K562 (cell line): ENCODE measurements around the gene STK24. TPM values are rescaled to one million over a fixed set of nuclear protein-coding genes. Genes with fewer than 3 reads are reported as not detected.
A peak's percentile ranks its signal among the peaks of the same experiment; 100 is the strongest.

Source experiments
- ATAC-seq: fragments of 200-7000 bp; cut with Tn5 transposase; 3 replicates; pipeline ENCODE4 v1.9.1; 2020; ENCODE audit warnings: moderate library complexity
- BruUV-seq: library from RNA; stranded (reverse); fragments of 400-500 nt; replicated peaks from 2 replicates; lab custom pipeline; 2021; lab: Mats Ljungman, UMichigan
- CTCF ChIA-PET: fragments of 300-600 bp; formaldehyde crosslinking; extraction: SDS; loops from one replicate; lab custom pipeline; 2021; ENCODE audit warnings: low intra/inter-chr PET ratio; lab: Yijun Ruan, JAX
- POLR2A ChIA-PET: fragments of 300-600, 350-650 bp; sonication (Branson Sonifier 250); formaldehyde crosslinking; extraction: SDS; loops from one replicate; lab custom pipeline; 2021; ENCODE audit warnings: antibody characterized with exemption, inconsistent platforms; lab: Yijun Ruan, JAX
- DNase-seq, 4 experiments: peaks; one replicate each; pipeline versions ENCODE4 v3.0.0 to v3.0.0-alpha.2; 2011 to 2018; ENCODE audit warnings: low spot score in 3 of 4, mixed read lengths in 3 of 4; ENCODE audit errors: extremely low read depth in 1 of 4
- FAIRE-seq: peaks from 2 replicates; lab custom pipeline; 2011; peaks lifted over from hg19 to GRCh38; lab: Jason Lieb, UNC
- H2AFZ ChIP-seq: 2 replicates; pipeline ENCODE4 v1.6.0; 2011; ENCODE audit warnings: low read depth, low read length, control low read depth, inconsistent platforms
- H3K27ac ChIP-seq: fragments of 200-600 bp; 3 replicates; pipeline ENCODE4 v1.8.0; 2011; ENCODE audit warnings: low read depth, mild to moderate bottlenecking, control low read depth, inconsistent platforms, low read length, moderate library complexity, mixed read lengths; ENCODE audit errors: extremely low read depth
- H3K27me3 ChIP-seq, 2 experiments: fragments of 300-600 bp in 1 of 2; 2 replicates in 1 of 2; 3 replicates in 1 of 2; pipeline versions ENCODE4 v1.6.0 to v1.8.0; 2011; ENCODE audit warnings: inconsistent platforms in 2 of 2, low read length in 2 of 2, mild to moderate bottlenecking in 1 of 2, mixed read lengths in 1 of 2, moderate library complexity in 1 of 2; ENCODE audit not compliant: control insufficient read depth in 2 of 2, insufficient read depth in 2 of 2
- H3K36me3 ChIP-seq: fragments of 300-600 bp; 3 replicates; pipeline ENCODE4 v1.8.0; 2011; ENCODE audit warnings: mild to moderate bottlenecking, low read length, inconsistent platforms; ENCODE audit not compliant: control insufficient read depth, insufficient read depth
- H3K4me1 ChIP-seq, 2 experiments: fragments of 200-600 bp in 1 of 2; replicated peaks in 1 of 2; 2 replicates in 1 of 2; 3 replicates in 1 of 2; pipeline versions ENCODE4 v1.5.1 to v1.8.0; 2011; ENCODE audit warnings: inconsistent platforms in 2 of 2, low read length in 2 of 2, mild to moderate bottlenecking in 1 of 2, mixed read lengths in 1 of 2, moderate library complexity in 1 of 2; ENCODE audit not compliant: control insufficient read depth in 2 of 2, insufficient read depth in 2 of 2
- H3K4me2 ChIP-seq: 2 replicates; pipeline ENCODE4 v1.6.1; 2011; ENCODE audit warnings: low read length, control low read depth, inconsistent platforms, mixed read lengths; ENCODE audit not compliant: insufficient read depth
- H3K4me3 ChIP-seq: fragments of 200-600 bp; sonication (generic), shearing (Covaris generic); 2 replicates; pipeline ENCODE4 v1.5.1; 2016; ENCODE audit warnings: control low read depth, inconsistent platforms
- H3K79me2 ChIP-seq: fragments of 200-600 bp; 3 replicates; pipeline ENCODE4 v1.8.0; 2011; ENCODE audit warnings: low read length, inconsistent platforms; ENCODE audit not compliant: control insufficient read depth, insufficient read depth
- H3K9ac ChIP-seq, 2 experiments: 2 replicates each; pipeline versions ENCODE4 v1.6.0 to v1.6.1; 2011; ENCODE audit warnings: low read depth in 2 of 2, low read length in 2 of 2, control low read depth in 1 of 2, inconsistent platforms in 1 of 2, mild to moderate bottlenecking in 1 of 2, mixed read lengths in 1 of 2; ENCODE audit not compliant: insufficient read depth in 1 of 2
- H3K9me1 ChIP-seq: one replicate; pipeline ENCODE4 v1.6.0; 2011; ENCODE audit warnings: inconsistent platforms, mild to moderate bottlenecking, low read length, moderate library complexity; ENCODE audit not compliant: control insufficient read depth, insufficient read depth
- H3K9me3 ChIP-seq: replicated peaks from 2 replicates; pipeline ENCODE4 v1.5.1; 2011; ENCODE audit warnings: low read depth, low read length, inconsistent platforms; ENCODE audit not compliant: control insufficient read depth, insufficient read depth
- H4K20me1 ChIP-seq: replicated peaks from 2 replicates; pipeline ENCODE4 v1.6.1; 2011; ENCODE audit warnings: low read length, inconsistent platforms, mixed read lengths; ENCODE audit not compliant: control insufficient read depth, insufficient read depth
- ADNP ChIP-seq: fragments of 200-800 bp; sonication (Bioruptor generic); IDR thresholded peaks from 2 replicates; pipeline ENCODE4 v1.6.1; 2016; ENCODE audit warnings: missing genetic modification characterization, missing compliant biosample characterization
- EP300 ChIP-seq: IDR thresholded peaks from 2 replicates; pipeline ENCODE4 v1.6.1; 2012; ENCODE audit warnings: low read length, improper control_type of control experiment
- HNRNPH1 ChIP-seq: fragments of 200-400 bp; formaldehyde crosslinking; optimal IDR thresholded peaks from 2 replicates; pipeline ENCODE3; 2017; ENCODE audit warnings: low read depth, mild to moderate bottlenecking, low read length, moderate library complexity
- POLR2G ChIP-seq: fragments of 200-400 bp; formaldehyde crosslinking; IDR thresholded peaks from 2 replicates; pipeline ENCODE4 v1.6.1; 2017; ENCODE audit warnings: low read depth, mild to moderate bottlenecking, antibody characterized with exemption, low read length, moderate library complexity
- RBM22 ChIP-seq: fragments of 200-400 bp; formaldehyde crosslinking; IDR thresholded peaks from 2 replicates; pipeline ENCODE4 v1.6.1; 2018; ENCODE audit warnings: low read length, low read depth; ENCODE audit not compliant: poor library complexity, severe bottlenecking
- WGBS: fragments of 100-300 bp; shearing (Covaris generic); methylation state at CpG from one replicate; pipeline ENCODE4 v1.1.6; 2016; ENCODE audit warnings: low coverage, mixed read lengths; ENCODE audit not compliant: insufficient coverage; ENCODE audit errors: missing lambda C conversion rate; 5-methylcytosine and 5-hydroxymethylcytosine counted together
- in situ Hi-C: fragments of 300-500 bp; cut with MboI; formaldehyde crosslinking; loops from 4 replicates; pipeline ENCODE4 v1.15.0; 2018; ENCODE audit warnings: inconsistent platforms, mixed read lengths
- intact Hi-C: fragments of 100-400 bp; cut with micrococcal nuclease; formaldehyde crosslinking; loops from 2 replicates; pipeline ENCODE4 v1.14.2; 2022
- polyA plus RNA-seq, 8 experiments: library from polyadenylated mRNA; depleted of rRNA in 4 of 8; stranded (reverse) in 5 of 8; unstranded in 3 of 8; fragments of >200 nt; fragmentation: Nextera tagmentation in 2 of 8; fragmentation: Illumina TruSeq in 1 of 8; extraction: Ambion mirVana in 2 of 8; extraction: Trizol in 1 of 8; gene quantifications; 2 replicates each; pipeline versions ENCODE4 v1.2.1 to v1.2.3, GENCODE V29; 2011 to 2014; ENCODE audit warnings: inconsistent platforms in 1 of 8, missing spikeins in 1 of 8
- total RNA-seq, 7 experiments: library from RNA; depleted of rRNA in 6 of 7; stranded (reverse); fragments of >200 nt in 6 of 7; fragmentation: Illumina TruSeq in 2 of 7; extraction: Trizol in 2 of 7; gene quantifications; 2 replicates each; pipeline versions ENCODE4 v1.2.1 to v1.2.3, GENCODE V29; 2011 to 2021; ENCODE audit warnings: low replicate concordance in 1 of 7

The STK24 gene
- total and polyA plus RNA-seq, 9 of the 15 experiments (the other 6 are each of a cell fraction or from before 2014, with no cell fraction given), result 3.8 to 78.4 (median 28.2) TPM

- CTCF ChIA-PET, result no interaction called here
- Histone ChIP-seq H3K36me3 (no peaks in the 10 kb centered on the region), H3K9me1 (peaks cover 7% of the 10 kb centered on the region), H2AFZ (no peak overlapping the region), H4K20me1 (peaks cover 35% of the 10 kb centered on the region), H3K9me3 (no peaks in the 10 kb centered on the region), H3K27ac (no peak overlapping the region), H3K4me2 (no peak overlapping the region), H3K9ac (no peak overlapping the region; a peak in 1 of 4 replicates), H3K4me3 (no peak overlapping the region), H3K27me3 (no peaks in the 10 kb centered on the region), H3K79me2 (peaks cover 95% of the 10 kb centered on the region), H3K4me1 (peaks cover 0 to 12% of the 10 kb centered on the region in 2 experiments; a peak in 3 of 5 replicates)
- POLR2A ChIA-PET, result interaction anchor here (3.2 kb wide), 1 partner anchor 14 kb away, joined by 13 read pairs; no protein-coding TSS in a partner anchor
- WGBS, result 100% methylated on average over 3 of the region's 13 CpGs
- BruUV-seq, result no TSS peak
- ATAC-seq, result no peak
- FAIRE-seq, result no peak
- in situ Hi-C loops, result no loop called here
- no peak for DNase-seq
- intact Hi-C loops, result no loop called here
- TF ChIP-seq RBM22 (peak; percentile 42), POLR2G (0 out of 2 replicates have a peak, but pooled peaks have one; percentile 36), ADNP (tag) (no peak)
Measured at GRCh38 chr13:98527526-98527925, 49.4 kb downstream of the STK24 start.

GRCh38 chr13:98526182-98526512 lies 50.8 kb downstream of the STK24 start:
- intact Hi-C loops, result no loop called here
- H3K4me2 ChIP-seq, result no peak overlapping the region

More at GRCh38 chr13:98526182-98526512, 50.8 kb downstream of the STK24 start:
- TF ChIP-seq HNRNPH1 (no peak), EP300 (no peak)
- no peaks in the 10 kb centered on the region for H3K9me3 ChIP-seq
- WGBS, result 57% methylated on average over 2 of the region's 2 CpGs
- ATAC-seq (no peak), DNase-seq (no peak), FAIRE-seq (no peak)
- peaks cover 0 to 12% of the 10 kb centered on the region in 2 experiments; a peak in 3 of 5 replicates for H3K4me1 ChIP-seq
- no TSS peak for BruUV-seq
- in situ Hi-C loops, result no loop called here
- no peak overlapping the region for H3K4me3 ChIP-seq
- H3K36me3 ChIP-seq, result no peaks in the 10 kb centered on the region
- H3K9ac ChIP-seq, result no peak overlapping the region
- peaks cover 7% of the 10 kb centered on the region for H3K9me1 ChIP-seq
- ChIA-PET CTCF (interaction anchor here (0.6 kb wide), 1 partner anchor 236 kb away, joined by 3 read pairs; no protein-coding TSS in a partner anchor), POLR2A (interaction anchor here (0.6 to 3.2 kb wide), 5 partner anchors 11 to 29 kb away, joined by 3 to 13 read pairs (median 3); no protein-coding TSS in a partner anchor)
- H2AFZ ChIP-seq, result no peak overlapping the region
- H3K79me2 ChIP-seq, result peaks cover 92% of the 10 kb centered on the region
- H3K27me3 ChIP-seq, result no peaks in the 10 kb centered on the region
- H3K27ac ChIP-seq, result no peak overlapping the region
- peaks cover 32% of the 10 kb centered on the region for H4K20me1 ChIP-seq
